ENCODE measurements around the gene SCML1.

Gene SCML1

DNA sequence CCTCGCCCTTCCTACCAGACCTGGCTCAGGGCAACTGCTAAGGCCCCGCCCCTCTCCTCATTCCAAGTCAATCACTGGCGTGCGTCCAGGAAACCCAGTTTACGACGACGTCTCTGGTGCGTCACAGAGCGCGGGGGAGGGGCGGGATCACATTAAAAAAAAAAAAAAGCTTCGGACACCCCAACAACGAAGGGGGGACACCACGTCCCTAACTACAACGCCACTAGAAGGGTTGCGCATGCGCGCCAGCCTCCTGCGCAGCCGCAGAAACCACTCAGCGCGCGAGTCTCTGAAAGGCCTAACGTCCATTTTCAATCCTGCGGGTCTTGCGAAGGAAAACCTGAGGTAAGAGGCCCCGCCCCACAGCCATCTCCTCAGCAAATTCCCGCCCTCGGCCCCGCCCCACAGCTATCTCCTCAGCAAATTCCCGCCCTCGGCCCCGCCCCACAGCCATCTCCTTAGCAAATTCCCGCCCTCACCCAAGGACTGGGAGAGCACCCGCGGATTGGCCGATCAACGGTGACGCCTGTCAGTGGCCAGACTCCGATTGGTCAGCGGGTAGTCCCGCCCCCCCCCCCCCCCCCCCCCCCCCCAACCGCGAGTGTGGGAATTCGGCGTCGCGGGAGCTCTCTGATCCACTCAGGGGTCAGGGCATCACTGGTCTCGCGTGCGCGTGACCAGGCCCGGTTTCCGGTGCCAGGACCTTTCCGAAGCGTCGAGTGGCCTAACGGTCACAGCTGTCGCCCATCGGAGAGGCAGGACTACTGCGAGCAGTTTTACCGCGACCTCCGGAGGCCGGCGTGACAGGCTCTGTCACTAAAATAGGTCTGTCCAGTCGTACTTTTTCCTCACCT lies at the start of gene SCML1:
Gene SCML1, plus strand, starts transcription at position 638 of the 854 bp plus-strand sequence. CDS start 6,694 bp downstream, outside the sequence.
- H3K9me3 ChIP-seq (ENCODE audit: control insufficient read depth, insufficient read depth, low read length), result no peaks in the 10 kb centered on the region
- no peak within 1 kb of the TSS for H3K4me3 ChIP-seq (ENCODE audit: low read length)
- no peaks in the 10 kb centered on the region for H3K27me3 ChIP-seq (ENCODE audit: control insufficient read depth, low read length)
- no peaks in the 10 kb centered on the region for H3F3A ChIP-seq (ENCODE audit: control insufficient read depth, insufficient read depth)
- no peaks in the 10 kb centered on the region for H3K36me3 ChIP-seq (ENCODE audit: control insufficient read depth, low read length)
- no peaks in the 10 kb centered on the region for H3K4me1 ChIP-seq (ENCODE audit: control insufficient read depth, low read length)
- no peak within 1 kb of the TSS for H3K4me2 ChIP-seq (ENCODE audit: low read length)
- H4K20me1 ChIP-seq (ENCODE audit: control insufficient read depth, insufficient read depth, low read depth, low read length), result no peaks in the 10 kb centered on the region
- no peaks in the 10 kb centered on the region for H3K79me2 ChIP-seq (ENCODE audit: control insufficient read depth, low read length)
- H3K9me2 ChIP-seq (replicated peaks; ENCODE audit: control insufficient read depth, low read length), result no peaks in the 10 kb centered on the region
- no peak for TF ChIP-seq EZH2phosphoT487 (IDR thresholded peaks at IDR 0.05; ENCODE audit: borderline replicate concordance, low read length)
- TF ChIP-seq CTCF (IDR thresholded peaks at IDR 0.05; ENCODE audit: low read depth, low read length, poor library complexity, severe bottlenecking), result no peak
- no peak within 1 kb of the TSS for H3K27ac ChIP-seq (ENCODE audit: low read depth, low read length)

- no peaks in the 10 kb centered on the region for H4K20me1 ChIP-seq (ENCODE audit: control insufficient read depth, insufficient read depth, low read depth, low read length)
- no peaks in the 10 kb centered on the region for H3K36me3 ChIP-seq (ENCODE audit: control insufficient read depth, low read length)
- H3K27ac ChIP-seq (ENCODE audit: low read depth, low read length), result no peak overlapping the region
- no peak overlapping the region for H3K4me3 ChIP-seq (ENCODE audit: low read length)
- H3K4me2 ChIP-seq (ENCODE audit: low read length), result no peak overlapping the region
- H3F3A ChIP-seq (ENCODE audit: control insufficient read depth, insufficient read depth), result no peaks in the 10 kb centered on the region
- no peaks in the 10 kb centered on the region for H3K9me3 ChIP-seq (ENCODE audit: control insufficient read depth, insufficient read depth, low read length)
- H3K9me2 ChIP-seq (replicated peaks; ENCODE audit: control insufficient read depth, low read length), result no peaks in the 10 kb centered on the region
- H3K27me3 ChIP-seq (ENCODE audit: control insufficient read depth, low read length), result no peaks in the 10 kb centered on the region
- TF ChIP-seq CTCF (IDR thresholded peaks at IDR 0.05; ENCODE audit: low read depth, low read length, poor library complexity, severe bottlenecking) (no peak), EZH2phosphoT487 (IDR thresholded peaks at IDR 0.05; ENCODE audit: borderline replicate concordance, low read length) (no peak)
- H3K79me2 ChIP-seq (ENCODE audit: control insufficient read depth, low read length), result no peaks in the 10 kb centered on the region
- no peaks in the 10 kb centered on the region for H3K4me1 ChIP-seq (ENCODE audit: control insufficient read depth, low read length)
These were observed 49.6 kb upstream of the SCML1 start for GRCh38 chrX:17687648-17688047.

GRCh38 chrX:17689971-17690409 lies 47.3 kb upstream of the SCML1 start:
- no peaks in the 10 kb centered on the region for H3K9me3 ChIP-seq (ENCODE audit: control insufficient read depth, insufficient read depth, low read length)
- H3K36me3 ChIP-seq (ENCODE audit: control insufficient read depth, low read length), result no peaks in the 10 kb centered on the region
- TF ChIP-seq CTCF (IDR thresholded peaks at IDR 0.05; ENCODE audit: low read depth, low read length, poor library complexity, severe bottlenecking) (peak; percentile 55), EZH2phosphoT487 (IDR thresholded peaks at IDR 0.05; ENCODE audit: borderline replicate concordance, low read length) (no peak)
- H3K4me3 ChIP-seq (ENCODE audit: low read length), result no peak overlapping the region
- no peak overlapping the region for H3K27ac ChIP-seq (ENCODE audit: low read depth, low read length)
- no peaks in the 10 kb centered on the region for H3K79me2 ChIP-seq (ENCODE audit: control insufficient read depth, low read length)
- H3K4me1 ChIP-seq (ENCODE audit: control insufficient read depth, low read length), result no peaks in the 10 kb centered on the region
- H3K9me2 ChIP-seq (replicated peaks; ENCODE audit: control insufficient read depth, low read length), result no peaks in the 10 kb centered on the region
- no peaks in the 10 kb centered on the region for H3K27me3 ChIP-seq (ENCODE audit: control insufficient read depth, low read length)
- H4K20me1 ChIP-seq (ENCODE audit: control insufficient read depth, insufficient read depth, low read depth, low read length), result no peaks in the 10 kb centered on the region
- H3F3A ChIP-seq (ENCODE audit: control insufficient read depth, insufficient read depth), result no peaks in the 10 kb centered on the region
- no peak overlapping the region for H3K4me2 ChIP-seq (ENCODE audit: low read length)
